Testis (tissue), 3 donors: ENCODE data around the gene BBX. TPM values are rescaled to one million over a fixed set of nuclear protein-coding genes. Genes with fewer than 3 reads are reported as not detected.

ENCODE experiments used
- DNase-seq: peaks from one replicate; pipeline ENCODE4 v3.0.0-alpha.2; 2019
- H3K27ac ChIP-seq, 2 donors: fragments of 200-600 bp; sonication (generic); one replicate each; pipeline ENCODE4 v1.5.1; 2019
- H3K27me3 ChIP-seq: fragments of 200-600 bp; sonication (generic); one replicate; pipeline ENCODE4 v1.5.1; 2019
- H3K36me3 ChIP-seq: fragments of 200-600 bp; sonication (generic); one replicate; pipeline ENCODE4 v1.5.1; 2017; ENCODE audit warnings: low read depth; ENCODE audit errors: missing control alignments
- H3K4me1 ChIP-seq: fragments of 200-600 bp; sonication (generic); one replicate; pipeline ENCODE4 v1.5.1; 2019
- H3K4me3 ChIP-seq, 2 donors: fragments of 200-600 bp; sonication (generic); one replicate each; pipeline ENCODE4 v1.5.1; 2017 to 2019
- H3K9me3 ChIP-seq: fragments of 200-600 bp; sonication (generic); one replicate; pipeline ENCODE4 v1.5.1; 2017
- CTCF ChIP-seq, 3 experiments: fragments of 450-650 bp in 2 of 3; fragments of 200-600 bp in 1 of 3; sonication (generic) in 1 of 3; IDR thresholded peaks; one replicate each; pipeline ENCODE4 v1.5.1; 2016 to 2019; ENCODE audit warnings: antibody characterized with exemption in 3 of 3, mild to moderate bottlenecking in 2 of 3, moderate library complexity in 1 of 3
- POLR2A ChIP-seq: fragments of 450-650 bp; IDR thresholded peaks from one replicate; pipeline ENCODE4 v1.6.1; 2017; ENCODE audit warnings: antibody characterized with exemption, mild to moderate bottlenecking, moderate library complexity
- WGBS, 2 donors: methylation state at CpG; one replicate each; pipeline ENCODE4 v1.1.5; 2018; 5-methylcytosine and 5-hydroxymethylcytosine counted together
- intact Hi-C: fragments of 100-400 bp; cut with DNase I; formaldehyde crosslinking; loops from one replicate; pipeline ENCODE4 v1.15.1; 2023; ENCODE audit warnings: low total_unique reads
- polyA plus RNA-seq: library from polyadenylated mRNA; stranded (reverse); fragments of 350-450 nt; fragmentation: Illumina TruSeq; extraction: RNeasy Lipid Tissue Mini Kit (QIAGEN cat#74804); gene quantifications from one replicate; pipeline ENCODE4 v1.2.3, GENCODE V29; 2014; ENCODE audit warnings: low read depth, low replicate concordance; ENCODE audit not compliant: insufficient read depth
- total RNA-seq, 2 donors: library from RNA; depleted of rRNA; stranded (reverse); fragments of >200 nt; gene quantifications; one replicate each; pipeline ENCODE4 v1.2.3, GENCODE V29; 2016

BBX gene
- total and polyA plus RNA-seq, 3 donors from 2014 or later = 93.3 to 317 (median 312) TPM

- DNase-seq = no peak
- intact Hi-C loops = no loop called here
- WGBS, 2 donors = 47 to 67% methylated on average over 2 of the region's 2 CpGs
- H3K4me1 ChIP-seq = no peaks in the 10 kb centered on the region
- H3K36me3 ChIP-seq = no peaks in the 10 kb centered on the region
- no peak overlapping the region for H3K4me3 ChIP-seq
- H3K9me3 ChIP-seq = no peaks in the 10 kb centered on the region
- no peaks in the 10 kb centered on the region for H3K27me3 ChIP-seq
- no peak overlapping the region for H3K27ac ChIP-seq
- TF ChIP-seq POLR2A (no peak), CTCF (IDR thresholded peaks at IDR 0.05) (no peak)
Observed at GRCh38 chr3:107761391-107761790, 238.6 kb downstream of the BBX start.

GRCh38 chr3:107765524-107765923 is 242.8 kb downstream of the BBX start:
- no peaks in the 10 kb centered on the region for H3K36me3 ChIP-seq
- no peak overlapping the region for H3K27ac ChIP-seq
- WGBS, 2 donors = 92 to 95% methylated on average over 6 of the region's 6 CpGs
- TF ChIP-seq CTCF (IDR thresholded peaks at IDR 0.05) (no peak), POLR2A (no peak)
- no peak overlapping the region for H3K4me3 ChIP-seq
- DNase-seq = no peak
- no peaks in the 10 kb centered on the region for H3K27me3 ChIP-seq
- intact Hi-C loops = no loop called here
- H3K4me1 ChIP-seq = peaks cover 9% of the 10 kb centered on the region
- H3K9me3 ChIP-seq = no peaks in the 10 kb centered on the region

- no peaks in the 10 kb centered on the region for H3K9me3 ChIP-seq
- H3K36me3 ChIP-seq = no peaks in the 10 kb centered on the region
- H3K27me3 ChIP-seq = no peaks in the 10 kb centered on the region
- DNase-seq = no peak
- H3K4me3 ChIP-seq = no peak overlapping the region
- H3K4me1 ChIP-seq = peaks cover 9% of the 10 kb centered on the region
- peak overlapping the region; percentile 1 to 26 for H3K27ac ChIP-seq
- intact Hi-C loops = no loop called here
- WGBS, 2 donors = 74 to 84% methylated on average over 8 of the region's 8 CpGs
- TF ChIP-seq CTCF (IDR thresholded peaks at IDR 0.05) = no peak
- TF ChIP-seq POLR2A = no peak
Observed at GRCh38 chr3:107767897-107768605, 245.3 kb downstream of the BBX start.

- 93 to 94% methylated on average over 3 of the region's 3 CpGs for WGBS, 2 donors
- Histone ChIP-seq H3K27ac (no peak overlapping the region), H3K9me3 (no peaks in the 10 kb centered on the region), H3K4me3 (no peak overlapping the region), H3K27me3 (no peaks in the 10 kb centered on the region), H3K36me3 (no peaks in the 10 kb centered on the region), H3K4me1 (peaks cover 9% of the 10 kb centered on the region)
- DNase-seq = no peak
- intact Hi-C loops = no loop called here
- TF ChIP-seq POLR2A (no peak), CTCF (IDR thresholded peaks at IDR 0.05) (no peak)
Observed at GRCh38 chr3:107769882-107770281, 247.1 kb downstream of the BBX start.

- Histone ChIP-seq H3K9me3 (no peaks in the 10 kb centered on the region), H3K27ac (no peak overlapping the region), H3K4me3 (no peak overlapping the region), H3K27me3 (no peaks in the 10 kb centered on the region), H3K36me3 (no peaks in the 10 kb centered on the region), H3K4me1 (peaks cover 9% of the 10 kb centered on the region)
- TF ChIP-seq CTCF (IDR thresholded peaks at IDR 0.05) (no peak), POLR2A (no peak)
- DNase-seq = no peak
- WGBS, 2 donors = 45 to 61% methylated on average over 6 of the region's 6 CpGs
- intact Hi-C loops = no loop called here
Observed at GRCh38 chr3:107772016-107772415, 249.3 kb downstream of the BBX start.
